HPDE6-E6E7 (cell line): ENCODE measurements around the gene DSCAM.
A peak's percentile ranks its signal among the peaks of the same experiment; 100 is the strongest.

ENCODE experiments used
- DNase-seq: peaks from one replicate; pipeline ENCODE4 v3.0.0; 2011; ENCODE audit warnings: missing footprints; ENCODE audit errors: extremely low spot score

DSCAM gene

GRCh38 chr21:40134731-40135492, 712.0 kb downstream of the DSCAM start:
- no peak for DNase-seq

- DNase-seq, result no peak
Measured at GRCh38 chr21:40130476-40130875, 716.5 kb downstream of the DSCAM start.

- no peak for DNase-seq
Measured at GRCh38 chr21:40129809-40130208, 717.1 kb downstream of the DSCAM start.

- no peak for DNase-seq
Measured at GRCh38 chr21:40128891-40129290, 718.1 kb downstream of the DSCAM start.

DNA sequence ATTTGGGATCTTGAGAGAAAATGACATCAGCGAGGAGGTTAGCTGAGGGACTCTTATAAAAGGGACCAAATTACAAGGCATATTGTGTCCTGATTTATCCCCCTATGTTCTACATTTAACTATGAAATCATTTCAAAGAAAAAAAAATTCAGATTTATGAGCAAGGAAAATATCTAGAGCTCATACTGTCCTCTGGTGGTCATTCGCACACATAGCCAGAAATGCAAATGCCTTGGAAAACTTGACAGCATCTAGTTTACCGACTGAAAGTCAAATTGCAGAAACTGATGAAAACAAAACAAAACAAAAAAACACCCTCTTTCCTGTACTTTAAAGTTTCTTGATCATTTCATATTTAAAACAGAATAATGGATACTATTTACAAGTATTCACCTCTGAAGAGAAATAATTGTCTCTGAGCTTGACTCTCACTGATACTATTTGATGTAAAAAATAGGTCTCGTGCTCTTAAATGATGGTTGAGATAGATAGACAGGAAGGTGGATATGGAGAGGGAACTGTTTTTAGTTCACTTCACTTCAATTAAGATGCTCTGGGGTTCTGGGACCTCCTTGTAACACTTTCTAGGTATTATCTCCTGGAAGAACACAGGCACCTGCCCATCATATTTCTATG, 725.9 kb downstream of the DSCAM start:
- DNase-seq, result no peak

DNA sequence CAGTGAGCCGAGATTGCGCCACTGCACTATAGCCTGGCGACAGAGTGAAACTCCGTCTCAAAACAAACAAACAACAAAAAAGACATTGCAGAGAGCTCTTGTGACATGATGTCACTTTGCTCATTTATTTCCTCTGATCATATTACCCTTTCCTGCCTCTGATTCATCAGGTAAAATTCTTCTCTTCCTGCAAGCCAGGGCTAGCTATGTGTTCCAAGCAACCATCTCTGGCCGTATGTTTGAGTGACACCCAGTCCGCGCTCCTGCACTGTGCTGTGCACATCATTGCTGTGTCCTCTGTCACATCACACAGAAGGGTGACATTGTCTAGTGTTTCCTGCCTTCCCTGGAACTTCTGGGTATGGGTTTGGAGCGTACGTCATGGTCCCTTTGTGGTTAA, 728.4 kb downstream of the DSCAM start:
- peak; percentile 49 for DNase-seq

- DNase-seq, result no peak
Measured at GRCh38 chr21:40117236-40117635, 729.7 kb downstream of the DSCAM start.

DNA sequence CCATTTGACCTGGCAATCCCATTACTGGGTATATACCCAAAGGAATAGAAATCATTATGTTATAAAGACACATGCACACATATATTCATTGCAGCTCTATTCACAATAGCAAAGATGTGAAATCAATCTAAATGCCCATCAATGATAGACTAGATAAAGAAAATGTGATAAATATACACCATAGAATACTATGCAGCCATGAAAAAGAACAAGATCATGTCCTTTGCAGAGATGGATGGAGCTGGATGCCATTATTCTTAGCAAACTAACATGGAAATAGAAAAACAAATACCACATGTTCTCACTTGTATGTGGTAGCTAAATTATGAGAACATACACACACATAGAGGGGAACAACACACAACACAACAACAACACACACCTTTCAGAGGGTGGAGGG, 731.2 kb downstream of the DSCAM start:
- DNase-seq, result no peak

GRCh38 chr21:40102682-40103081, 744.3 kb downstream of the DSCAM start:
- no peak for DNase-seq

GRCh38 chr21:40099809-40100208, 747.1 kb downstream of the DSCAM start:
- no peak for DNase-seq

- DNase-seq, result no peak
Measured at GRCh38 chr21:40095477-40095876, 751.5 kb downstream of the DSCAM start.

DNA sequence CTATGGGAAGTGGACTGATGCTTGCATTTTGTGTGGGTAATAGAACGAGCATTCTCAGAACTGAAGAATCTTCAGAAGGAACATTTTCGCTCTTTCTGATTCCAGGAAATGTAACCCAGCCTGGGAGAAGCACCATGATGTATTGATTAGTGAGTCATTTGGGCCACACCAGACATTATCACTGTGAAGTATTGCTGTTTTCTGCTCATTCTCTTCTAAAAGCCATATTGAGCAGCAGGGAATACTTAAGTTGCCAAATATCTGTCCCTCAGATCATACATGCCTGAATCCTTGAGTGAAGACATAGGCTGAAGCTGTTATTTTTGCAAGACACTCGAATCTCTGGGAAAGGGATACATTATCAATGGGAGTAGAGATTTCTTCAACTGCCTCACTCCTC, 766.6 kb downstream of the DSCAM start:
- no peak for DNase-seq

DNA sequence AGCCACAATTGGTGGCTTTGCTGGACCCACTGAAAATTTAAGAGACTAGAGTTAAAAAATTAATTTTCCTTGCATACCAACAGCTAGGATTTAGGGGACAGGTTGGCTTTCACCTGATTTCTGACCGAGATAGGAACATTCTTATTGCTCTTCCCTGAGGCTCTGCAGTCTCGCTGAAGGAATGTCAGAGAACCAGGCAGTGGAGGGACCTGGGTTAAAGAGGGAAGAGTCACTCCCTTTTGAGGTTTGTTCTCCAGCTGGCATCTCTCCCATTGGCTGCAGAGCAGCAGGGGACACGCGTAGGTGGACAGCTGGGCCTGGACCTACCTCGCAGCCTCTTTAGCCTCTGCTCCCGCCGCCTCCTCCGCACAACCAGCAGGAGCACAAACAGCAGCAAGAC, 772.2 kb downstream of the DSCAM start:
- no peak for DNase-seq

DNA sequence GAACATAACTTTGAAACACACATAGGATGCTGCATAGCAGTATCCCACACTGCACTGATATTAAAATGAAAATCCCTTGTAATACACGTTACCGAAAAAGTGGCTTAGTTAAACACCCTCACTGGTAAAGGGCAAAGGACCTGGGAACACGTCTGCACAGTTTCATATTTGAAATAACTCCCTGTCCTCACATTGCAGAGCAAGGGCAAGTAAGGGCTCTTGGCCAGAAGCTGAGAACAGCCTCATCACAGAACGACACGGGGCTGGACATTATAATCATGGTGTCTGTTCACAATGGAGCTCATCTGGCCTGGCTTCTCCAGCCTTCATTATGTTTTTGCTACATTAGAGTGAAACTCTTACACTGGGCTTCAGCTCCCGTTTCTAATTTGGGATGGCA, 772.8 kb downstream of the DSCAM start:
- no peak for DNase-seq

GRCh38 chr21:40073642-40074041, 773.3 kb downstream of the DSCAM start:
- DNase-seq, result no peak

- DNase-seq, result no peak
Measured at GRCh38 chr21:40070871-40071270, 776.1 kb downstream of the DSCAM start.

GRCh38 chr21:40067751-40068150, 779.2 kb downstream of the DSCAM start:
- DNase-seq, result no peak

DNA sequence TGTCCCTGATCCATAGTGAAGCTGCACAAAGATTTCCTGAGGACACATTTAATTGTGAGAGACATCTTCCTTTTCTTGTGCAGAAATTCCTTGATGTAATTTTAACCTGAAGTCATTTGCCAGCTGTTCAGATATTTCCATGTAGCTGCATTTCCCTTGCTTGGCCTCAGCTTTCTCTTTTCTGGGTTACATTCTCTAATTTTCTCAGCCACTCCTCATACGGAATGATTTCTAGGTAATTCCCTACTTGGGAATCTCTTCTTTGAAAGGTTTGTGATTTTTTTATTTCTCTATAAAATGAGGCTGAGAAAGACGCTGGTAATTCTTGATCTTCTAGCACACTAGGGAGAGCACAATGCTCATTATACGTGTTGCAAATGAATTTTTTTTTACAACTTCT, 780.7 kb downstream of the DSCAM start:
- no peak for DNase-seq

- DNase-seq, result no peak
Measured at GRCh38 chr21:40060083-40060677, 786.8 kb downstream of the DSCAM start.

GRCh38 chr21:40057331-40057730, 789.6 kb downstream of the DSCAM start:
- DNase-seq, result no peak

DNA sequence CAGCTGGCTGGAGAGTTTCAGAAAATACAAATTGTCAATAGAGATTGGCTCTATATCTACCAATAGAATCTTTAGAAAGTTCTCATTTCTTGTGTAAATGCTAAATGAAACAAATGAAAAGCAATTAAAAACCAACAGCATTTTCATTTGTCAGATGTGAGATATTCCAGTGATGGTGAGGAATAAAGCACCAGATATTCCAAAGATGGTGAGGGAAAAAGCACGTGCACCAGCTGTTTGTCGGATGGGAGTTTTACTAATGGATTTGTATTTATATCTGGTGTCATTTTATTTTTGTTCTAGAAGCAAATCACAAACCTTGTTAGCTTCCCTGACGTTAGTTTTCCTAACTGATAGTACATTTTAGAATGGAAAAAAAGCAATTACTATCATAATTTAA, 790.9 kb downstream of the DSCAM start:
- DNase-seq, result no peak

DNA sequence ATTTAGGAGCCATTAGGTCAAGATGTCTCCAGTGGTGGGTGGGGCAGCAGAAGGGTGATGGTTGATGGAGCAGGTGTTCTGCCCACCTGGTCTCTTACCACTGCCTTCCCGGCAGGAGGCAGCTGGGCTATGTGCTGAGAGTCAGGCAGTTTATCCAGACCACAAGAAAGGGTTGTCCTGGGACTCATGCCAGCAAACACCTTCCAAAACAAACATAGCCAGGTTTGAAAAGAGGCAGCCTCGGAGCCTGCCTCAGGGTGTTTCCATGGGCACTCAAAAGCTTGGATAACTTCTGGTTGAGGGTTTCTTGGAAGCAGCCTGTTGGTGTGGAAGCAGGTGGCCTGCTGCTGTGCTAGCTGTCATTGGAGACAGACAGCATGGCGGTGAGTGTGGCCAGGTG, 792.6 kb downstream of the DSCAM start:
- DNase-seq, result no peak

DNA sequence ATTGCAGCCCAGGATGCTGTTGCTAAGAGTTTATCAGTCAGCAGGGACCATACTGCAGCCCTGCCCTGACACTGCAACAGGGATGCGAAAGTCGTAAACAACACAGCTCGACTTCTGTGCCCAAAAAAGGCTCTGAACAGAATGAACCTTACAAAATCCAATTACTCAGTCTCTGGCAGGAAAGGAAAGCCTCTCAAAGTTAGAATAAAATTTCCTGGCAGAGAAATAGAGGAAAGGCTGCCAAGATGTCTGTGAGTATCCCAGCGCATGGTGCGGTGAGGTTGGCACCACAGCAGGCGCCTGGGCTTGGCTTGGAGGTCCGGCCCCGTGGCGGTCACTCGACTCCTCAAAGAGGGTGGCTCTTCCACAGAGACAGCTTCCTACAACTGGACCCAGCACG, 794.0 kb downstream of the DSCAM start:
- DNase-seq, result no peak
